H1 (cell line): ENCODE results near the gene CRABP1. TPM values are rescaled to one million over a fixed set of nuclear protein-coding genes. Genes with fewer than 3 reads are reported as not detected.

Experiments used
- KDM5A ChIP-seq: fragments of 200-600 bp; IDR thresholded peaks from 2 replicates; pipeline ENCODE4 v1.7.1; 2012; ENCODE audit warnings: mild to moderate bottlenecking, low read length, inconsistent platforms, mixed read lengths
- SP1 ChIP-seq: IDR thresholded peaks from 2 replicates; pipeline ENCODE4 v1.6.1; 2011; ENCODE audit warnings: low read depth, low read length
- polyA plus RNA-seq, 7 experiments: library from polyadenylated mRNA; depleted of rRNA in 3 of 7; stranded (reverse) in 5 of 7; unstranded in 2 of 7; fragments of >200 nt in 5 of 7; fragments of 200-250 nt in 2 of 7; gene quantifications; 1 replicate in 5 of 7; 2 replicates in 1 of 7; 4 replicates in 1 of 7; pipeline versions ENCODE4 v1.2.1 to v1.2.3, GENCODE V29; 2011 to 2013; ENCODE audit warnings: missing spikeins in 2 of 7, mixed read lengths in 2 of 7
- total RNA-seq: library from RNA; stranded (reverse); fragmentation: NEBNext Ultra II Directional; extraction: Animal tissue kit (Norgen Biotek cat#: 25700); gene quantifications from 2 replicates; pipeline ENCODE4 v1.2.1, GENCODE V29; 2021

CRABP1 gene
- total and polyA plus RNA-seq, 2 of the 8 experiments (the other 6 are each of a cell fraction or from before 2014, with no cell fraction given) = 385 to 655 TPM

DNA sequence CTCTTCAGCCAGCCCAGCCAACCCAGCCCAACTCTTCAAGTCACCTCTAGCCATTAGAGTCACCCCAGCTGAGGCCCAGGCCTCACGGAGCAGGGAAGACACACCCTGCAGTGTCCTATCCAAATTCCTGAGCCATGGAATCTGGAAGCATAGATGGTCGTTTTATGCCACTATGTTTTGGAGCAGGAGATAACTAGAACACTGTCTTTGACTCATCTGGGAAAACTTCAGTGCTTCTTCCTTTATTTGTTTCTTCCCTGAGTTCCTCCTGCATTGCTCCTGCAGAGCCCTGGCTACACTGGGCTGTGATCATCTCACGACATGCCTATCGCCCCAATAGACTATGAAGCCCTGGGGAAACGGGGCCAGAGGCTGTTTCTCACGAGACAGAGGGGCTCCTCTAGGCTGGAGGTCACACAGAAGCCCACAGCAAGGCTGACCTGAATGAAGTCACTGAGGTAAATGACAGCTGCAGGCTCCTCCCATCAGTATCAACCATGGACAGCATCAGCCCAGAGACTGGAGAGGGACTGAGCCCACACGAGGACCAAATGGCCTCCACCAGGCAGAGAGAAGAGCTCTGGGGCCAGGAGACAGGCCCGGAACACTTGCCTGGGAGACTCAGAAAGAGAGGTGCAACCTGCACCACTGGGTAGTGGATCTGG is 22.7 kb downstream of the CRABP1 start (continued):
- TF ChIP-seq SP1 (no peak), KDM5A (no peak)
- TF ChIP-seq, all 59 proteins: peak for 0
